ENCODE measurements around the gene PCDHGA1.

DNA sequence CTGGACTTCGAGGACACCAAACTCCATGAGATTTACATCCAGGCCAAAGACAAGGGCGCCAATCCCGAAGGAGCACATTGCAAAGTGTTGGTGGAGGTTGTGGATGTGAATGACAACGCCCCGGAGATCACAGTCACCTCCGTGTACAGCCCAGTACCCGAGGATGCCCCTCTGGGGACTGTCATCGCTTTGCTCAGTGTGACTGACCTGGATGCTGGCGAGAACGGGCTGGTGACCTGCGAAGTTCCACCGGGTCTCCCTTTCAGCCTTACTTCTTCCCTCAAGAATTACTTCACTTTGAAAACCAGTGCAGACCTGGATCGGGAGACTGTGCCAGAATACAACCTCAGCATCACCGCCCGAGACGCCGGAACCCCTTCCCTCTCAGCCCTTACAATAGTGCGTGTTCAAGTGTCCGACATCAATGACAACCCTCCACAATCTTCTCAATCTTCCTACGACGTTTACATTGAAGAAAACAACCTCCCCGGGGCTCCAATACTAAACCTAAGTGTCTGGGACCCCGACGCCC is 146.8 kb downstream of the PCDHGA1 start:
- TF ChIP-seq EZH2phosphoT487 (IDR thresholded peaks at IDR 0.05; ENCODE audit: low read depth), result no peak
- TF ChIP-seq, protein P1, sequence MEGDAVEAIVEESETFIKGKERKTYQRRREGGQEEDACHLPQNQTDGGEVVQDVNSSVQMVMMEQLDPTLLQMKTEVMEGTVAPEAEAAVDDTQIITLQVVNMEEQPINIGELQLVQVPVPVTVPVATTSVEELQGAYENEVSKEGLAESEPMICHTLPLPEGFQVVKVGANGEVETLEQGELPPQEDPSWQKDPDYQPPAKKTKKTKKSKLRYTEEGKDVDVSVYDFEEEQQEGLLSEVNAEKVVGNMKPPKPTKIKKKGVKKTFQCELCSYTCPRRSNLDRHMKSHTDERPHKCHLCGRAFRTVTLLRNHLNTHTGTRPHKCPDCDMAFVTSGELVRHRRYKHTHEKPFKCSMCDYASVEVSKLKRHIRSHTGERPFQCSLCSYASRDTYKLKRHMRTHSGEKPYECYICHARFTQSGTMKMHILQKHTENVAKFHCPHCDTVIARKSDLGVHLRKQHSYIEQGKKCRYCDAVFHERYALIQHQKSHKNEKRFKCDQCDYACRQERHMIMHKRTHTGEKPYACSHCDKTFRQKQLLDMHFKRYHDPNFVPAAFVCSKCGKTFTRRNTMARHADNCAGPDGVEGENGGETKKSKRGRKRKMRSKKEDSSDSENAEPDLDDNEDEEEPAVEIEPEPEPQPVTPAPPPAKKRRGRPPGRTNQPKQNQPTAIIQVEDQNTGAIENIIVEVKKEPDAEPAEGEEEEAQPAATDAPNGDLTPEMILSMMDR (IDR thresholded peaks at IDR 0.05; ENCODE audit: low read depth, low read length), result no peak
